Ascending aorta (tissue), 2 donors: ENCODE results near the gene BMPR1B. TPM values are rescaled to one million over a fixed set of nuclear protein-coding genes. Genes with fewer than 3 reads are reported as not detected.

ENCODE experiments used
- DNase-seq, 2 donors: peaks; one replicate each; pipeline ENCODE4 v3.0.0-alpha.2; 2019; ENCODE audit warnings: low spot score in 2 of 2
- H3K27ac ChIP-seq, 2 donors: fragments of 200-600 bp; sonication (generic); one replicate each; pipeline ENCODE4 v1.5.1; 2016 to 2017; ENCODE audit warnings: mild to moderate bottlenecking in 1 of 2
- H3K27me3 ChIP-seq: fragments of 200-600 bp; sonication (generic); one replicate; pipeline ENCODE4 v1.5.1; 2017
- H3K36me3 ChIP-seq, 2 donors: fragments of 200-600 bp; sonication (generic); one replicate each; pipeline ENCODE4 v1.5.1; 2016
- H3K4me1 ChIP-seq, 2 donors: fragments of 200-600 bp; sonication (generic); one replicate each; pipeline ENCODE4 v1.5.1; 2016 to 2017; ENCODE audit warnings: mild to moderate bottlenecking in 1 of 2
- H3K4me3 ChIP-seq, 2 donors: fragments of 200-600 bp; sonication (generic); one replicate each; pipeline ENCODE4 v1.5.1; 2016 to 2017; ENCODE audit warnings: mild to moderate bottlenecking in 1 of 2
- H3K9me3 ChIP-seq, 2 donors: fragments of 200-600 bp; sonication (generic); one replicate each; pipeline ENCODE4 v1.5.1; 2016
- intact Hi-C: fragments of 100-400 bp; cut with DNase I; formaldehyde crosslinking; loops from one replicate; pipeline ENCODE4 v1.15.1; 2023
- total RNA-seq: library from RNA; depleted of rRNA; stranded (reverse); fragments of >200 nt; gene quantifications from one replicate; pipeline ENCODE4 v1.1.0, GENCODE V29; 2016
- TF ChIP-seq, protein P1 (sequence below), 3 experiments: fragments of 200-600 bp in 2 of 3; fragments of 450-650 bp in 1 of 3; sonication (generic) in 2 of 3; IDR thresholded peaks; one replicate each; pipeline ENCODE4 v1.5.1; 2016 to 2019; ENCODE audit warnings: antibody characterized with exemption in 3 of 3, mild to moderate bottlenecking in 1 of 3, moderate library complexity in 1 of 3

Gene BMPR1B
- total RNA-seq, 1 donor from 2014 or later = 3.8 TPM

DNA sequence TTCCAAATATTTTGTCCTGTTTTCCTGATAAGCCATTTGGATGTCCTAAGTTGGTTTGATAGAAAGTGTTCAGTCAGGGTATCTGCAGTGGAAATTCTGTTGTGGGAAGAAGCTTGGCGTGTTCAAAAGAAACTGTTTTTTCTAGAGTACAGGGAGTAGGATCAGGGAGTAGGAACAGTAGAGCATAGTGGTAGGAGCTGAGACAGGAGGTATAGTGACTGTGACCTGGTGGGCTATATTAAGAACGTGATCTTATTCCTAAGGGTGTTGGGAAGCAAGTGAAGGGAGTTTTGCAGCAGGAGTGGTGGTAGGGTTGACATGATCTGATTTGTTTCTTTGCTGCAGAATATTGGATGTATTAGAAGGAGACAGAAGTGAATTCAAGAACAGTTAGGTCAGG lies 348.2 kb downstream of the BMPR1B start:
- no peaks in the 10 kb centered on the region for H3K9me3 ChIP-seq
- no peak overlapping the region for H3K4me3 ChIP-seq
- DNase-seq = no peak
- H3K27me3 ChIP-seq = no peaks in the 10 kb centered on the region
- H3K36me3 ChIP-seq = no peaks in the 10 kb centered on the region
- TF ChIP-seq, protein P1, sequence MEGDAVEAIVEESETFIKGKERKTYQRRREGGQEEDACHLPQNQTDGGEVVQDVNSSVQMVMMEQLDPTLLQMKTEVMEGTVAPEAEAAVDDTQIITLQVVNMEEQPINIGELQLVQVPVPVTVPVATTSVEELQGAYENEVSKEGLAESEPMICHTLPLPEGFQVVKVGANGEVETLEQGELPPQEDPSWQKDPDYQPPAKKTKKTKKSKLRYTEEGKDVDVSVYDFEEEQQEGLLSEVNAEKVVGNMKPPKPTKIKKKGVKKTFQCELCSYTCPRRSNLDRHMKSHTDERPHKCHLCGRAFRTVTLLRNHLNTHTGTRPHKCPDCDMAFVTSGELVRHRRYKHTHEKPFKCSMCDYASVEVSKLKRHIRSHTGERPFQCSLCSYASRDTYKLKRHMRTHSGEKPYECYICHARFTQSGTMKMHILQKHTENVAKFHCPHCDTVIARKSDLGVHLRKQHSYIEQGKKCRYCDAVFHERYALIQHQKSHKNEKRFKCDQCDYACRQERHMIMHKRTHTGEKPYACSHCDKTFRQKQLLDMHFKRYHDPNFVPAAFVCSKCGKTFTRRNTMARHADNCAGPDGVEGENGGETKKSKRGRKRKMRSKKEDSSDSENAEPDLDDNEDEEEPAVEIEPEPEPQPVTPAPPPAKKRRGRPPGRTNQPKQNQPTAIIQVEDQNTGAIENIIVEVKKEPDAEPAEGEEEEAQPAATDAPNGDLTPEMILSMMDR (IDR thresholded peaks at IDR 0.05) = no peak
- intact Hi-C loops = no loop called here
- no peak overlapping the region for H3K27ac ChIP-seq
- no peaks in the 10 kb centered on the region for H3K4me1 ChIP-seq

- Histone ChIP-seq H3K27ac (no peak overlapping the region), H3K36me3 (no peaks in the 10 kb centered on the region)
- intact Hi-C loops = no loop called here
These were observed 348.7 kb downstream of the BMPR1B start for GRCh38 chr4:95106408-95106928.

GRCh38 chr4:95107004-95107403 lies 349.2 kb downstream of the BMPR1B start:
- no peaks in the 10 kb centered on the region for H3K9me3 ChIP-seq
- H3K27me3 ChIP-seq = no peaks in the 10 kb centered on the region
- H3K27ac ChIP-seq = no peak overlapping the region
- no peaks in the 10 kb centered on the region for H3K36me3 ChIP-seq
- intact Hi-C loops = no loop called here
- H3K4me3 ChIP-seq = no peak overlapping the region
- DNase-seq = no peak
- TF ChIP-seq, protein P1 (IDR thresholded peaks at IDR 0.05) = no peak
- H3K4me1 ChIP-seq = no peaks in the 10 kb centered on the region

More at GRCh38 chr4:95106408-95106928, 348.7 kb downstream of the BMPR1B start:
- TF ChIP-seq, protein P1 (IDR thresholded peaks at IDR 0.05) = no peak
- H3K4me1 ChIP-seq = no peaks in the 10 kb centered on the region
- no peak for DNase-seq
- no peaks in the 10 kb centered on the region for H3K9me3 ChIP-seq
- H3K27me3 ChIP-seq = no peaks in the 10 kb centered on the region
- no peak overlapping the region for H3K4me3 ChIP-seq

DNA sequence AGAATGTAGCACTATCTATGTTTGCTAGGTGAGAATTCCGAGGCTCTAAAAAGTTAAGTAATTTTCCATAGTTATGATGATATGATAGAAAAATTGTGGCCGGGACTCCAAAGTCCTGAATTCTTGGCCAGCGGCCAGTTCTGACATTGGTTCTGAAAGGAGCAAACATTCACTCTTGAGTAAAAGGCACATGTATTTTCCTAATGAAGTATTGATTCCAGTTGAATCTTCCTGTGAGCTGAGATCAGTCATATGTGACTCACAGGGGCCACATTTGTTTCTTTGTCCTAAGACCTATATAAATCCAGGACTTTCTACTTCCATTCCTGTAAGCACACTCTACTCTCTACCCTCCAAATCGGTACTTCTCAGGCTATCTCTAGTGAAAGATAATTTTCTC lies 349.9 kb downstream of the BMPR1B start:
- TF ChIP-seq, protein P1 (IDR thresholded peaks at IDR 0.05) = no peak
- Histone ChIP-seq H3K36me3 (no peaks in the 10 kb centered on the region), H3K27me3 (no peaks in the 10 kb centered on the region), H3K4me1 (no peaks in the 10 kb centered on the region), H3K9me3 (no peaks in the 10 kb centered on the region), H3K4me3 (no peak overlapping the region), H3K27ac (no peak overlapping the region)
- DNase-seq = peak in 1 of 2 donors; percentile 67
- intact Hi-C loops = no loop called here

GRCh38 chr4:95108883-95109421 lies 351.2 kb downstream of the BMPR1B start:
- H3K4me3 ChIP-seq = no peak overlapping the region
- TF ChIP-seq, protein P1 (IDR thresholded peaks at IDR 0.05) = no peak
- H3K27me3 ChIP-seq = no peaks in the 10 kb centered on the region
- no peaks in the 10 kb centered on the region for H3K9me3 ChIP-seq
- no peak for DNase-seq
- H3K4me1 ChIP-seq = no peaks in the 10 kb centered on the region
- intact Hi-C loops = no loop called here
- no peaks in the 10 kb centered on the region for H3K36me3 ChIP-seq
- H3K27ac ChIP-seq = no peak overlapping the region

DNA sequence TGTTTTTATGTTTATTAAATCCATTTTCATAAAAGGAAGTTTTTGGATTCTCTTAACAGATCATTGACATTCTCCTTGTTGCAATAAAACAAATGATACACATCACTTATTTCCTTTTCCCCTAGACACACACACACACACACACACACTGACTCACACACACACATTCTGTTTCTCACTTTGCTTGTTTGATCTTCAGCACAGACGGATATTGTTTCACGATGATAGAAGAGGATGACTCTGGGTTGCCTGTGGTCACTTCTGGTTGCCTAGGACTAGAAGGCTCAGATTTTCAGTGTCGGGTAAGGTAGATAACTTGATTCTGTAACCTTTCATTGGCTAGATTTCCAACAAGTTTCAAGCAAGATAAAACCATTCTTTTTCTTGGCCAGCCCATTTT lies 356.8 kb downstream of the BMPR1B start:
- no peaks in the 10 kb centered on the region for H3K9me3 ChIP-seq

More for the DNA sequence above, 356.8 kb downstream of the BMPR1B start:
- Histone ChIP-seq H3K27ac (no peak overlapping the region), H3K4me1 (no peaks in the 10 kb centered on the region), H3K4me3 (no peak overlapping the region), H3K36me3 (peaks cover 0 to 3% of the 10 kb centered on the region in 2 donors), H3K27me3 (no peaks in the 10 kb centered on the region)
- TF ChIP-seq, protein P1 (IDR thresholded peaks at IDR 0.05) = no peak
- intact Hi-C loops = no loop called here
- no peak for DNase-seq
